GM18870 (cell line): ENCODE measurements around the gene TRAF3.
"Not testable (repeated sequence)": the region's sequence is repeated elsewhere in the genome, so short reads cannot be mapped to it uniquely, and the experiment has no call there.

Experiments
- ATAC-seq: cut with Tn5 transposase; IDR thresholded peaks from one replicate; pipeline ENCODE4 v1.9.1; 2021; ENCODE audit warnings: moderate library complexity; ENCODE audit not compliant: unreplicated experiment

Gene TRAF3

DNA sequence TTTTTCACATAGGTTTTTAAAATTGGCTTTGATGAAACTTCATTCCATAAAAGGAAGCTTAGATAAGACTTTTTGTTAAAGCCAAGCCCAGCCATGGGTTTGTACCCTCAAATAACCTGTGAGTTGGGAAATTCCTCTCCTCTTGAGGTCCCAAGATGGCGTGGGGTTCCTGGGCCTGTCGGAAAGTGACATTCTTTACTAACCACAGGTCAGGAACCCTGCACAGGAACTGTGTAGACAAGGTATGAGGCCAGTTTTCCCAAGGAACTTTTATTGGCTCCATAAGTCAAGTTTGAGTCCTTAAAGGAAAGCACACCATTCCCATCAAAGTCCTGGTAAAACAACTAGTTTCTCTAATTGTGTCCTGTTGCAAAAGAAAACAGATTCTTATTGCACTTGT is 80.2 kb downstream of the TRAF3 start:
- no peak for ATAC-seq

DNA sequence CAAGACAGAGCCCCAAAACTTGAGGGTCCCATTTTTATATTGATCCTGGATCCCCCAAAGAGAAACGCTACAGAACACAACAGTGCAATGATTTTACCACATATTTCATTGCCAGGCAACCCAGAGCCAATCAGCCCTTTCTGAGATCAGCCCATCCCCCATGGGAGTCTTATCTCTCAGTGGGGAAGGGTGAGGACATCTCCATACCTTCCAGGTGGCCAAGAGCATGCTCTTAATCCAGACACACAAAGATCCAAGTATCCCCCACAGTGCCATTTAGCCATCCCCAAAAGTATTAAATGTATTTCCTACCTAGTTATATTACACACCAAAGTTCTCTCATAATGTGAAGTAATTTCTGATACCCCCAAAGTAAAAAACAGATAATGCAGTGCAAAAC is 82.7 kb downstream of the TRAF3 start:
- ATAC-seq, result no peak

DNA sequence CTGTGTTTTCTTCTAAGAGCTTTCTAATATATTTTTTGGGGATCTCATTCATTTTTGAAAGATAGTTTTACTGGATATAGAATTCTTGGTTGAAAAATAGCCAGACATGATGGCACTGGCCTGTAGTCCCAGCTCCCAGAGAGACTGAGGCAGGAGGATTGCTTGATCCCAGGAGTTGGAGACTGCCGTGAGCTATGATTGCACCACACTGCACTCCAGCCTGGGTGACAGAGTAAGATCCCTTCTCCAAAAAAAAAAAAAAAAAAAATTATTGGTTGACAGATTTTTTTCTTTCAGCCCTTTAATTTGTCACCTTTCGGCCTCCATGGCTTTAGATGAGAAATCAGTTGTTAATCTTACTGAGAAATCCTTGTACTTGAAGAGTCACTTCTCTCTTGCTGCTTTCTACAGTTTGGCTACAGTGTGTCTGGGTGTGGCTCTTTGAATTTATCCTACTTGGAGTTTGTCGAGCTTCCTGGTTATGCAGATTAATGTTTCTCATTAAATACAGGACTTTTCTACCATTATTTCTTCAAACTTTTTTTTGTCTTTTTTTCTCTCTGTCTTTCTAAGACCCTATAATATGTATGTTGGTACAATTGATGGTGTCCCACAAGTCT is 85.0 kb downstream of the TRAF3 start:
- ATAC-seq, result no peak

DNA sequence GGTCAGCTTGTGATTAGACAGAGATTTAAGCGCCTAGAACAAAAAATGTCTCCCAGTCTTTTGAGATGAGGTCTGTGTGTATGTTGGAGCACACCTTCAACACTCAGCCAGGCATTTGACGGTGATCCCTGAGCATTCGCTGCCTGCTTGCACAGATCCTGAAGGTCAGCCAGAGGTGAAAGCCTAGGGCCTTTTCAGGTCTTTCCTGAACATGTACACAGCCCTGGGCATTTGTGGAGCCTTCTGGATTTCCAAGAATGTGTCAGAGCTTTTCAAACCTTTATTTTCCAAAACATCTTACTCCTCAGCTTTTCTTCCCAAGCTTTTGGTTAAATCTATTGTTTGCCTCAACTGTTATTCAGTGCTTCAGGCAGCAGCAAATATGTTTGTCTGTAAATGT is 86.1 kb downstream of the TRAF3 start:
- ATAC-seq, result no peak

DNA sequence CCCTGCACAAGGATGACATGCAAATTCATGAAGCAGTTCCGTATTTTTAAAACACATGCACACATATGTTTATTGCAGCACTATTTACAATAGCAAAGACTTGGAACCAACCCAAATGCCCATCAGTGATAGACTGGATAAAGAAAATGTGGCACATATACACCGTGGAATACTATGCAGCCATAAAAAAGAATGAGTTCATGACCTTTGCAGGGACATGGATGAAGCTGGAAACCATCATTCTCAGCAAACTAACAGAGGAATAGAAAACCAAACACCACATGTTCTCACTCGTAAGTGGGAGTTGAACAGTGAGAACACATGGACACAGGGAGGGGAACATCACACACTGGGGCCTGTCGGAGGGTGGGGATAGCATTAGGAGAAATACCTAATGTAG is 88.7 kb downstream of the TRAF3 start:
- ATAC-seq, result not testable (repeated sequence)

DNA sequence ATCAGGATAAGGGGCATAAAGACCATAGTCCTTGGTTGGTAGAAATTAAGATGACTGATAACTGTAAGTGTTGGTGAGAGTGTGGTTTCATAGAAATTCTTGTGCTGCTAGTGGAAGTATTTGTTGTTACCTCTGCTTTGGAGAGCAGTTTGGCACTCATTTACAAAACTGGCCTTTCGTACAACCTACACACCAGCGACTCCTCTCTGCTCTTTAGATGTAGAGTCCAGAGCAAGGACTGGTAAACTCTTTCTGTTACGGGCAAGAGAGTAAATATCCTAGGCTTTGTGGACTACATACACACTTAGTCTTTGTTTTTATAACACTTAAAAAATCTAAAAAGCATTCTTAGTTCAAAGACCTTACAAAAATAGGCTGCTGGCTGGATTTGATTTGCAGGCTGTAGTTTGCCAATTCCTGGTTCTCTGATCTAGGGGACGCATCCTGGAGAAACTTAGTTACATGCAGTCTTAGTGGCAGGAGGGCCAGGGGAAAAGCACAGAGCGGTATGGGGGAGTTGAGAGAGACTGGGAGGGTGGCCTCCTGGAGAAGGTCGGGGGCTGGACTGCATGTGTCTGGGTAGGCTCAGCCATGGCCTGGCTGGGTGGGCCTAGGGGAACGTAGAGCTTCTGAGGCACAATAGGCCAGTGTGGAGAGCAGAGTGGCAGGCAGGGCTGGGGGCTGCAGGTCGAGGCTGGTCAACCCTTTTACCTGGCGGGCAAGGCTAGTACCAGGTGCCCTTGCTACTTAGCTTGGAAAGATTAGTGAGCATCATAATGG is 89.9 kb downstream of the TRAF3 start:
- no peak for ATAC-seq

DNA sequence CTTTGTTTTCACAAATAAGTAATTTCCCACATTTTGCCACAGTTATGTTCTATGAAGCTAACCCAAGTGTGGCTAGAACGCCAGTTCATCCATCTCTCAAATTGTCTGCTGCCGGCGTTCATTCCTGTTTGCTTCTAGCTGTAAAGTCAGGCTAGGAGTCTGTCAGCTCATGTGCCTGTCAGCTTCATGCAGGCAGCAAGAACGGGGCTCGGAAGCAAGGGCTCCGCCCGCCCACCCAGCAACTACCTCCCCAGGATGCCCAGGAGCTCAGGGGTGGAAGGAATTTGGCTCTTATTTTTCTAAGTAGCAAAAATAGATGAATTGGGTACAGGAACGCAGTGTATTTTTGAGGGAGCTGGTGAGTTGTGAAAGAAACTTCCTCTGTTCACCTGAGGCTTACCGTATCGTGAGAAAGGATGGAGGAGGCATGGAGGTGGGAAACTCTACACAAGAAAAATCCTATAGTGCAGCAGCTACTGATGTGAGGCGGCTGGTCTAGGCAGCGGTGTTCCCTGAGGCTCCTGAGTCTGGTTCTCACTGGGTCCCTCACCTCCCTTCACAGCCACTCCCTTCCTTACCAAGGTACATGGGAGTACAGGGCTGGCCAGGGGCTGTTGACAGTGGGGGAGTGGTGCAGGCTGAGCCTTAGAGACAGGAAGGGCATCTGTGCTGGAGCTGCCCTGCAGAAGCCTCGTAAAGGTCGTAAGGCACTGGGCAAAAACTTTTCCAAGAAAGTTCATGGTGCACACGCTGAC is 90.8 kb downstream of the TRAF3 start:
- no peak for ATAC-seq

DNA sequence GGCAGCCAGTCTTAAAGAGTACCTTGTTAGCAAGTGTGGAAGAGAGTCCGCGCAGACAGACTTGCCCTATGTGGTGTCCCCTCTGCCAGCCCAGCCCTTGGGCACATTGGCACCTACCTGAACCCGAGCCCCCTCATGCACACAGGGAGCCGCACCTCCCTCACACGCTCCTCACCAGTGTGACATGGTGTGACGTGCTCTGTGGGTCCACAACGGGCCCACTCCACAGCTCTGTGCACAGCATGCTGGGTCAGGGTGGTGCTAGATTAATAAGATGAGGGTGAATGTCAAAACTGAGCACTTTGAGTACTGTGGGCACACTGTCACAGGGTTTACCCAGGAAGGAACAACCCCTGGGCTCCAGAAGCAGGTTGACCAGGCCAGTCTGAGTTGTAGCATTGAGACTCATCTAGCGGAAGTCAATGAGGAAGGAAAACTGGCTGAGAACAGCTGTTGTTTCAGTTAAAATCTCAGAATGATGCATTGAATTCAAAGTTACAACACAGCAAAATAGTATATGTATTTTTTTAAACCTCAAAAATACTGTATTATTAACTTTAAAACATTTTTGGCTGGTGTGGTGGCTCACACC is 91.8 kb downstream of the TRAF3 start:
- no peak for ATAC-seq

DNA sequence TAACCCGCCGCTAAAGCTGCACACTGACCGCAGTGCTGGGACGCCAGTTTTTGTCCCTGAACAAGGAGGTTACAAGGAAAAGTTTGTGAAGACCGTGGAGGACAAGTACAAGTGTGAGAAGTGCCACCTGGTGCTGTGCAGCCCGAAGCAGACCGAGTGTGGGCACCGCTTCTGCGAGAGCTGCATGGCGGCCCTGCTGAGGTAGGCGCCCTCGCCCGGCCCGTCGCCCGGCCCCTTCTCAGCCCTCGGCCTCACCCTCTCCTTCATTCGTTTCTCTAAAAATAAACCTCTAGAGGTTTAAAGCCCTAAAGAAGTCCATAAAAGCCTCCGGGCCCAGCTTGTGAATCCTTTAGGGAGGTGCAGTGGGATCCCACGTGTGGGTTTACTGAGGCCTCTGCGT is 93.0 kb downstream of the TRAF3 start:
- ATAC-seq, result no peak

DNA sequence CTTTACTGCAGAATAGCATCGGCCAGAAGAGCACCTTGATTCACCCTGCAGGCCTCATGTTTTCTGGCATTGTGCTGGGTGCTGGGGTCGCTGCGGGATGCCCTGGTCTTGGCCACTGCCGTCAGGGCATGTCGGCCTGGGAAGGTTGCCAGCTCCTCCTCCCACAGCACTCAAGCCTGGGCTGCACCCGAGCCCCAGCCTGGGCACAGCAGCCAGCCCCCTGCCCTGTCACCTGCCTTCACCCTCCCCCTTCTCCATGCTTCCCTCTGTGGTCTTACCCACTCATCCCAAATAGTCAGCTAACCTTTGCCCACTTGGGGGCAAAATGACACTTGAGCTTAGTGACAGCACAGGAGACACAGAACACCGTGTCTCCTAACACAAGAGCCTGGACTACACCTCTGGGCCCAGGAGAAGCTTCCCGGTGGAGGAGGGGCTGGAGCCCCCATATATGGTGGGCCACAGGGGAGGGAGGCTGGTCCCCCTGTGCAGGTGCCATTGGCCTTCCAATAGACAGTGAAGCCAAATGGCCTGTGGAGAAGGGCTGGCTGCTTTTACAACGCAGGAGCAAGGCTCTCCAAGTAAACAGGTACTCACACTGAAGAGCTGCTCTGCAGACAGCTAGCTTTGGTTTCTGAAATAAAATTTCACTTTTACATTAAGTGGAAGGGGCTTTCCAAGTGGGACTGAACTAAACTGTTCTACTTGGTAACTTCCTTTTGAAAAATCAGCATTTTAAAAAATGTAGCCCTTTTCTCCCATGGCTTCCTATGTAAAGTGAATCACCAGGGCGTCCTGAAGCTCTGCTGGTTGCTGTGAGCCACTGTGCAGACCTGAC is 94.0 kb downstream of the TRAF3 start:
- no peak for ATAC-seq

DNA sequence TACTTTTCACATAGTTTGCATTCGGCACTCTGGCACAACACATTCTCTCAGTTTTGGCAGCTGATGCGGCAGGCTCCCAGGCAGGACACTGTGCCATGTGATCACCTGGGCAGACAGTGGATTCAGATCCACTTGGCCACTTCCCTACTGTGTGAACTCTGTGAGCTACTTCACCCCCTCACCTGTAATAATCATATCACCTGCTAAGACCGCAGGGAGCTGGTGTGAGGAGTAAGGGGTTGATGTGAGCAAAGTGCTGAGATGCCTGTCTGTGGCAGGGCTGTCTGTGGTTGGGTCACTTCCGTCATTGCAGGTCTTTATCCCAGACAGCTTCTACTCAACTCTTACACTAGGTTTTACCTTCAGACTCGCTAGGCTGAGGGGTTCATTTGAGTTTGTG is 94.8 kb downstream of the TRAF3 start:
- no peak for ATAC-seq

DNA sequence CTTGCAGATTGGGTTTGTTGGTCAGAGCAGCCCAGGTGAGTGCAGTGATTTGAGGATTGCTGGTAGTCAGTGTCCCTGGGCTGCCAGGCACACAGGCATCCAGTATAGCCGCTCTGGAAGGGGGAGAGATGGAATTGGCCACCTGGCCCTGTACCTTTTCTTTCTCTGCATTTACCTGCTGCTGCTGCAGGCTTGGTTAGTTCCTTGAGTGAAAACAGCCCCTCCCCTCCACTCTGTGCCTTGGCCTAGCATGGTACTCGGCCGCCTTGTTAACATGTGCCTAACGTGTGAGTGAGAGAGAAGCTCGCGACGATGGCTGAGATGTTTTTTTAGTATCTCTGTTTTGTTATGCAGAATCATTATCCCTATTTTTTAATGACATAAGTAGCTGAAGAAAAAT is 95.9 kb downstream of the TRAF3 start:
- no peak for ATAC-seq

DNA sequence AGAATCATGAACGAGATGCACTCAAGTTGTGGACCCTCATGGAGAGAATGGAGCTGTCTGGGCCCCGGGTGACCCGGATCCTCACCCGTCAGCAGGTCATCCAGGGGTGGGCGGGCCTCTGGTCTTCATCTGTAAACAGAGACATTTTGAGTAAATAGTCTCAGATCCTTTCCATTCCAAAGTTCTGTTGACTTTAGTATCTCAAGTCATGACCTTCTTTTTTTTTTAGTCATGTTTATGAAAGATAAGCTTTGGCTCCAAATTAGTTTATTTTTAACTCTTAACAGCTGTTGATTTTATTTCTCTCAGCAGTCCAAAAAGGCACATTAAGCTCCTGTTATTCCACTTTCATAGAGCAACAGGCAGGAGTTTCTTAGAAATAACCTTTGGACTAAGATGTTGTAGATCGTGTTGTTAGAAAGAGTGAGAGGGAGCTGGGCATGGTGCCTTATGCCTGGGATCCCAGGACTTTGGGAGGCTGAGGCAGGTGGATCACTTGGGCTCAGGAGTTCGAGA is 96.4 kb downstream of the TRAF3 start:
- ATAC-seq, result no peak

DNA sequence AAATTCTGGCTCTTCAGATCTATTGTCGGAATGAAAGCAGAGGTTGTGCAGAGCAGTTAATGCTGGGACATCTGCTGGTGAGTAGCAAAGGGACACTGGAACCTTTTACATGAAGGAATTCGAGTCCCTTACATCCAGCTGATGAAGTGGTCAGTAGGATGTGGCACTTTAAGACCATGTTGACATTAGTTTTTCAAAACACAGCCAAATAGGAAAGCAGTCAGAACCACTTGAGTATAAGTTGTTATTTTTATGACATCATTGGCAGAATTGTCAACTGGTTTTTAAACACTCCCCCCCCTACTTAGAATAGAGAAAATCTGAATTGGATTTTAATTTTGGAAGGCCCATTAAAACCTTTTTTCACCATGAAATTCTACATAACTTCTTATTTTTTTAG is 98.4 kb downstream of the TRAF3 start:
- no peak for ATAC-seq

DNA sequence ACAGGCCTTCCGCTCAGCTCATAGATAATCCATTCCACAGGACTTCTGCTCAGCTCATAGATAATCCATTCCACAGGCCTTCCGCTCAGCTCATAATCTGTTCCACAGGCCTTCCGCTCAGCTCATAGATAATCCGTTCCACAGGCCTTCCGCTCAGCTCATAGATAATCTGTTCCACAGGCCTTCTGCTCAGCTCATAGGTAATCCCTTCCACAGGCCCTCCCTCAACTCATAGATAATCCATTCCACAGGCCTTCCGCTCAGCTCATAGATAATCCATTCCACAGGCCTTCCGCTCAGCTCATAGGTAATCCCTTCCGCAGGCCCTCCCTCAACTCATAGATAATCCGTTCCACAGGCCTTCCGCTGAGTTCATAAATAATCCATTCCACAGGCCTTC is 100.3 kb downstream of the TRAF3 start:
- ATAC-seq, result not testable (repeated sequence)

DNA sequence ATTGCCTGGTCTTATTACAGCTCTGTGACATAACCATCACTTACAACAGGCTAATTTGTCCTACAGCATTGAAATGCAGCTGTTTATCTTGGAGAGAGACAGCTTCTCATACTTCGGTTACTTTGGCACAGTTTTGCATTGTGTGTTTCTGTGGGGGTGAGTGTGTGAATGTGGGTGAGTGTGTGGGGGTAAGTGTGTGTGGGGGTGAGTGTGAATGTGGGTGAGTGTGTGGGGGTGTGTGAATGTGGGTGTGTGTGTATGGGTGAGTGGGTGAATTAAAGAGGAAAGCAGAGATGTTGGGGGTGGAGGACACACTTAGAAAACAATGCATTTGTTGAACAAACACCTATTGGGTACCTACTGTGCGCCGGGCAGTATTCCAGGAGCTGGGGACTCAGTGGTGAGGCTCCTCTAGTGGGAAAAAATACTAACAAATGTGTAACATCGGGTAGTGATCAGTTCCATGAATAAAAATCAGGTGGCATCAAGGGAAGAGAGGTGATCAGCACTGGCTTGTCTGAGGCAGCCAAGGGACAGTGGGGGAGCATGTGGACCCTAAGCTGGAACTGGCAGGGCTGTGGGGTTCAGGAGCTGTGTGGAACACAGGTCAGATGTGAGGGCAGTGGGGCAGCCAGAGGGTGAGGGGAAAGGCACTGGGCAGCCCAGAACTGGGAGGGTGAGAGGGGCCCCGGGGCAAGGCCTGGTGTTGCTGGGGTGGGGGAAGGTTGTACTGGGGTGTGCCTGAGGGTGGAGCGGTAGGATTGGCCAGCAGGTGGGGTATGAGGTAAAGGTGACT is 101.1 kb downstream of the TRAF3 start:
- no peak for ATAC-seq

DNA sequence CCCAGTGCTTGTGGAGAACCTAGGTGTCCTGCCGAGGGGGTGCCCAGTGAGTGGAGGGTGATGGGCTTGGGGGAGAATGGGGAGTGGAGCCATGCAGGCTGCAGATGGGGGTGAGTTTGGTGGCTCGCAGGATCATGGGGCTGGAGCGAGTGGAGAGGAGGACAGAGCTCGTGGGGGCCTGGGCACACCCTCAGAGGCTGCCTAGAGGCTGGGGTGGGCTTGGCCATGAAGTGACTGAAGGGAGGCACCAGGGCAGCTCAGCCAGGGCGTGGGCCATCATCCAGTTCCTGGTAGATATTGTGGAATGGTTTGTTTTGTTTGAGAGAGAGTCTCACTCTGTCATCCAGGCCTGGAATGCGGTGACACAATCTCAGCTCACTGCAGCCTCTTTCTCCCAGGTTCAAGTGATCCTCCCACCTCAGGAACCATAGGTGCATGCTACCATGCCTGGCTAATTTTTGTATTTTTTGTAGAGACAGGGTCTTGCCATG is 101.8 kb downstream of the TRAF3 start:
- ATAC-seq, result no peak

DNA sequence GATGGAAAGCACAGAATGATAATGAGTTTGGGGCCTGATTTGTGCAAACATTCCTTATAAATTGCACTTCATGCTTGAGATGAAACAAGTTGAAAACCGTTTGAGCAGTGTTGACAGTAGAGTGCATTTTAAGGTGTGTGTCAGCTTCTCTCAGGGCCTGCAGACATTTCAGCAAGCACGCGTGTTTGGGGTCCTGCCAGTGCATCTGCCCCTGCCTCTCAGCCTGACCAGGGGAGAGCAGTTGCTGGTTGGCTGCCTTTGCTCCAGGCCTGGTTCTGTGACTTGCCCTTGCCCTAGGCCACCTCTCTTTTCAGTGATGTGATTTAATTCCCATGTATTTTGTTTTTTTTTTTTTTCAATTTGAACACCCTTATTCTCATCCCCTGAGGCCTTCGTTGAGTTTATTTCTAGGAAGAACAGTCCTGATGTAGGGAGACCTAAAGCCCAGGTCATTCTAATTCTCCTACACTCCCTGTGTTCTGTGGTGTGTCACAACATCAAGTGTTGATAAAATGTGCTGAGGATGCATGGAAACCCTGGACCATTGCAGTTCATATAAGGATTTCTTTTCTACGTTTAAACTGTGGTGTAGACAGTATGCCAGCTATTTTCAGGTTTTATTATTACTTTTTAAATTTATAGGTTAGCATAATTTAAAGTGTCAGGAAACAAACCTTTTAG is 105.1 kb downstream of the TRAF3 start:
- ATAC-seq, result no peak

DNA sequence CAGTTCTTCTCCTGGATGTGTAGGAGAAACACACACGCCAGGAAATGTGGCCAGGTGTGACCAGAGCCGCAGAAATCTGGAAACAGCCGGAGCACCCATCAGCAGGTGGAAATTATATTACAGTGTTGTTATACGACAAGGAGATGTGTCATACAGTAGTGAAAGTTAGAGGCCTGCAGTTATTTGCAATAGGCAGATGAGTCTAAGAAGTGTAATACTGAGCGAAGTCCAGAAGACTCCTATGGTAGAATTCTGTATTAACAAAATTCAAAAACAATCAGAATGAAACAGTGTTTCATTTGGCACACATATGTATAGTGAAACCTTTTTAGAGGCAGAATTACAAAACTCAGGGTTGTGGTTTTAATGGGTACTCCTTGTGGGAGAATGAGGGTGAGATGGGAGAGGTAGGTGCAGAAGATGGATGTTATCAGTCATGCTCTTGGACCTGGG is 105.9 kb downstream of the TRAF3 start:
- no peak for ATAC-seq
